SU-DHL-6 (cell line): Measurements from ENCODE around the gene FUT9.

Experiments used
- CTCF ChIP-seq: fragments of 200-600 bp; sonication (generic); IDR thresholded peaks from one replicate; pipeline ENCODE4 v1.5.1; 2017; ENCODE audit warnings: antibody characterized with exemption, mild to moderate bottlenecking, low read length, moderate library complexity; ENCODE audit not compliant: insufficient read depth, poor library complexity, severe bottlenecking
- EZH2phosphoT487 ChIP-seq: fragments of 200-600 bp; sonication (generic), shearing (Covaris generic); conservative IDR thresholded peaks from 2 replicates; pipeline ENCODE4 v1.6.1; 2018; ENCODE audit warnings: mild to moderate bottlenecking, antibody characterized with exemption, low read length, moderate library complexity, mixed read lengths

DNA sequence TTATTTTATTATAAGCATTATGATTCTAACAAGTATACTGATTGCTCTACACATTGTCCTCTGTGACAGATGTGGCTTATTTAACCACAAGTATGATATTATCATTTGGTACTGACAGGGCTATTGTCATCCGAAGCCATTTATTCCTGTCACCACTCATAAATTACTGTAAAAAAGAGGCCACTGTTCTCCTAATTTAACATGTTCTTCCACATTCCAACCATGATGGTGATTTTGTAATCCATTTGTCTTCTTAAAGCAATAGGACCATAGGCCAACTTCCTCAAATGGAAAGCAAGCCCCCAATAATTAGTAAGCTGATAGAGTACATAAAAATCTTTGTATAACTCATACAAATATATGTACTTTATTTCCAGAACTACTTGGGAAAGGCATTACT is 50.6 kb downstream of the FUT9 start:
- no peak for TF ChIP-seq CTCF
- TF ChIP-seq EZH2phosphoT487: no peak
